Vagina (tissue), 2 donors: ENCODE data around the gene TWF1.

Source experiments
- CTCF ChIP-seq, 3 experiments: fragments of 450-650 bp in 2 of 3; fragments of 200-600 bp in 1 of 3; sonication (generic) in 1 of 3; IDR thresholded peaks; one replicate each; pipeline ENCODE4 v1.5.1; 2017 to 2019; ENCODE audit warnings: antibody characterized with exemption in 3 of 3, mild to moderate bottlenecking in 2 of 3, moderate library complexity in 2 of 3
- POLR2A ChIP-seq, 2 donors: fragments of 450-650 bp; IDR thresholded peaks; one replicate each; pipeline ENCODE4 v1.6.1; 2017; ENCODE audit warnings: antibody characterized with exemption in 2 of 2, mild to moderate bottlenecking in 2 of 2, moderate library complexity in 2 of 2
- POLR2AphosphoS5 ChIP-seq, 2 donors: sonication (generic); formaldehyde crosslinking; IDR thresholded peaks; one replicate each; pipeline ENCODE4 v1.9.0; 2017; ENCODE audit warnings: antibody characterized with exemption in 2 of 2, mild to moderate bottlenecking in 2 of 2, low read depth in 1 of 2; ENCODE audit not compliant: insufficient read depth in 1 of 2

- TF ChIP-seq CTCF (IDR thresholded peaks at IDR 0.05) (no peak), POLR2AphosphoS5 (IDR thresholded peaks at IDR 0.05; ENCODE audit: insufficient read depth in 1 of 2, low read depth in 1 of 2) (peak in 1 of 2 donors; percentile 33), POLR2A (IDR thresholded peaks at IDR 0.05) (no peak)
These were observed 30.4 kb upstream of the TWF1 start for GRCh38 chr12:43836475-43836989.
